Endothelial cell of umbilical vein (primary cell): ENCODE data around the gene MRPS6. TPM values are rescaled to one million over a fixed set of nuclear protein-coding genes. Genes with fewer than 3 reads are reported as not detected.

Source experiments
- BruUV-seq: library from RNA; stranded (reverse); fragments of 400-500 nt; replicated peaks from 2 replicates; lab custom pipeline; 2021; lab: Mats Ljungman, UMichigan
- CTCF ChIA-PET: fragments of 300-600, 350-600 bp; sonication (Branson Sonifier 250); formaldehyde crosslinking; loops from one replicate; lab custom pipeline; 2021; ENCODE audit warnings: antibody characterized with exemption, inconsistent platforms; lab: Charles Lee
- POLR2A ChIA-PET: fragments of 300-600, 350-600 bp; sonication (Branson Sonifier 250); formaldehyde crosslinking; loops from one replicate; lab custom pipeline; 2021; ENCODE audit warnings: antibody characterized with exemption, inconsistent platforms; lab: Charles Lee
- DNase-seq: peaks from one replicate; pipeline ENCODE4 v3.0.0-alpha.2; 2011; ENCODE audit warnings: low read depth, low spot score
- FAIRE-seq: peaks from 2 replicates; lab custom pipeline; 2011; peaks lifted over from hg19 to GRCh38; lab: Jason Lieb, UNC
- H2AFZ ChIP-seq: 2 replicates; pipeline ENCODE4 v1.6.0; 2012; ENCODE audit warnings: low read depth, low read length, control low read depth, inconsistent platforms
- H3K27ac ChIP-seq: 2 replicates; pipeline ENCODE4 v1.5.1; 2011; ENCODE audit warnings: low read depth, mild to moderate bottlenecking, control low read depth, low read length, moderate library complexity; ENCODE audit not compliant: insufficient read depth
- H3K27me3 ChIP-seq, 2 experiments: 2 replicates each; pipeline versions ENCODE4 v1.6.0 to v1.6.1; 2011; ENCODE audit warnings: low read length in 2 of 2, mixed read lengths in 1 of 2; ENCODE audit not compliant: control insufficient read depth in 2 of 2, insufficient read depth in 2 of 2
- H3K36me3 ChIP-seq, 2 experiments: 2 replicates in 1 of 2; 3 replicates in 1 of 2; pipeline ENCODE4 v1.5.1; 2011; ENCODE audit warnings: low read length in 2 of 2, mild to moderate bottlenecking in 1 of 2, moderate library complexity in 1 of 2; ENCODE audit not compliant: control insufficient read depth in 2 of 2, insufficient read depth in 2 of 2; ENCODE audit errors: extremely low read depth in 1 of 2
- H3K4me1 ChIP-seq: 3 replicates; pipeline ENCODE4 v1.5.1; 2011; ENCODE audit warnings: mild to moderate bottlenecking, low read length; ENCODE audit not compliant: control insufficient read depth, insufficient read depth; ENCODE audit errors: extremely low read depth
- H3K4me2 ChIP-seq: 2 replicates; pipeline ENCODE4 v1.6.1; 2011; ENCODE audit warnings: low read length, control low read depth, mixed read lengths; ENCODE audit not compliant: insufficient read depth
- H3K4me3 ChIP-seq, 3 experiments: fragments of 200-600 bp in 1 of 3; sonication (generic), shearing (Covaris generic) in 1 of 3; replicated peaks in 1 of 3; 2 replicates each; pipeline ENCODE4 v1.5.1; 2011 to 2016; ENCODE audit warnings: control low read depth in 3 of 3, low read length in 3 of 3, mild to moderate bottlenecking in 2 of 3, inconsistent platforms in 1 of 3, low read depth in 1 of 3, moderate library complexity in 1 of 3; ENCODE audit not compliant: insufficient read depth in 1 of 3
- H3K79me2 ChIP-seq: 2 replicates; pipeline ENCODE4 v1.6.0; 2012; ENCODE audit warnings: low read length, inconsistent platforms; ENCODE audit not compliant: control insufficient read depth, insufficient read depth
- H3K9ac ChIP-seq: replicated peaks from 2 replicates; pipeline ENCODE3; 2011; ENCODE audit warnings: low read length, control low read depth; ENCODE audit not compliant: insufficient read depth; ENCODE audit errors: extremely low read depth
- H3K9me1 ChIP-seq: replicated peaks from 3 replicates; pipeline ENCODE4 v1.6.0; 2011; ENCODE audit warnings: mild to moderate bottlenecking, low read length; ENCODE audit not compliant: control insufficient read depth, insufficient read depth; ENCODE audit errors: extremely low read depth
- H3K9me3 ChIP-seq: replicated peaks from 2 replicates; pipeline ENCODE4 v1.5.1; 2012; ENCODE audit warnings: low read length, inconsistent platforms; ENCODE audit not compliant: control insufficient read depth, insufficient read depth
- H4K20me1 ChIP-seq: replicated peaks from 2 replicates; pipeline ENCODE3; 2011; ENCODE audit warnings: mild to moderate bottlenecking, low read length; ENCODE audit not compliant: control insufficient read depth, insufficient read depth; ENCODE audit errors: extremely low read depth
- CTCF ChIP-seq, 2 donors: IDR thresholded peaks; 1 replicate in 1 of 2; 2 replicates in 1 of 2; pipeline ENCODE4 v1.5.1; 2011; ENCODE audit warnings: low read length in 2 of 2, mild to moderate bottlenecking in 2 of 2, moderate library complexity in 2 of 2, control low read depth in 1 of 2, inconsistent platforms in 1 of 2, low read depth in 1 of 2; ENCODE audit not compliant: insufficient read depth in 1 of 2; ENCODE audit errors: extremely low read depth in 1 of 2
- EZH2 ChIP-seq: IDR thresholded peaks from 2 replicates; pipeline ENCODE4 v1.6.1; 2012; ENCODE audit warnings: borderline replicate concordance, low read depth, mild to moderate bottlenecking, moderate library complexity, low read length, inconsistent platforms; ENCODE audit not compliant: severe bottlenecking
- FOS ChIP-seq: IDR thresholded peaks from 2 replicates; pipeline ENCODE4 v1.6.1; 2011; ENCODE audit warnings: mild to moderate bottlenecking, low read length, moderate library complexity, borderline replicate concordance; ENCODE audit not compliant: insufficient read depth
- GATA2 ChIP-seq: IDR thresholded peaks from 2 replicates; pipeline ENCODE4 v1.7.0; 2011; ENCODE audit warnings: low read depth, mild to moderate bottlenecking, moderate library complexity, mixed read lengths, low read length; ENCODE audit not compliant: insufficient read length, insufficient read depth
- JUN ChIP-seq: IDR thresholded peaks from 2 replicates; pipeline ENCODE4 v1.6.1; 2011; ENCODE audit warnings: borderline replicate concordance, low read depth; ENCODE audit not compliant: insufficient read length, insufficient read depth
- MAX ChIP-seq: IDR thresholded peaks from 2 replicates; pipeline ENCODE4 v1.6.1; 2011; ENCODE audit not compliant: insufficient read depth, insufficient read length
- MYC ChIP-seq: IDR thresholded peaks from one replicate; pipeline ENCODE4 v1.6.1; 2011; ENCODE audit warnings: mild to moderate bottlenecking, low read depth, low read length
- POLR2A ChIP-seq: IDR thresholded peaks from 2 replicates; pipeline ENCODE4 v1.6.1; 2012; ENCODE audit warnings: low read depth, mild to moderate bottlenecking, control low read depth, low read length
- POLR2AphosphoS5 ChIP-seq: IDR thresholded peaks from 2 replicates; pipeline ENCODE4 v1.6.1; 2012; ENCODE audit warnings: low read depth, mild to moderate bottlenecking, control low read depth, low read length, moderate library complexity; ENCODE audit not compliant: insufficient read depth
- dilution Hi-C: fragments of 300-500 bp; cut with MboI; formaldehyde crosslinking; loops from one replicate; pipeline ENCODE4 v1.15.0; 2019; ENCODE audit warnings: low sequenced_read_pairs; ENCODE audit not compliant: extremely low pct_ligation_motif_present
- intact Hi-C: fragments of 100-400 bp; cut with micrococcal nuclease; formaldehyde crosslinking; loops from one replicate; pipeline ENCODE4 v1.10.0; 2022
- polyA plus RNA-seq, 4 experiments: library from polyadenylated mRNA; depleted of rRNA in 3 of 4; stranded (reverse) in 3 of 4; unstranded in 1 of 4; fragments of >200 nt; gene quantifications; 2 replicates each; pipeline versions ENCODE4 v1.2.1 to v1.2.3, GENCODE V29; 2011 to 2012; ENCODE audit warnings: missing spikeins in 1 of 4
- total RNA-seq: library from RNA; stranded (reverse); gene quantifications from 2 replicates; pipeline ENCODE4 v1.2.3, GENCODE V29; 2021

MRPS6 gene
- total and polyA plus RNA-seq, 2 donors (not counting 3 experiments of a cell fraction or from before 2014, with no cell fraction given), result 19.8 to 37.2 TPM

- DNase-seq (no peak), FAIRE-seq (no peak)
- intact Hi-C loops (no loop called here), dilution Hi-C loops (no loop called here)
- BruUV-seq, result no TSS peak
- no peak for TF ChIP-seq POLR2AphosphoS5
- no peak for TF ChIP-seq GATA2
- no peak for TF ChIP-seq CTCF (IDR thresholded peaks at IDR 0.05; ENCODE audit: extremely low read depth in 1 of 2, insufficient read depth in 1 of 2, low read depth in 1 of 2, low read length in 2 of 2)
- no peak for TF ChIP-seq MAX
- TF ChIP-seq FOS, result no peak
- no peak for TF ChIP-seq MYC
- TF ChIP-seq JUN, result no peak
- TF ChIP-seq EZH2, result no peak
- no peak for TF ChIP-seq POLR2A
- Histone ChIP-seq H2AFZ (no peak overlapping the region), H3K9ac (no peak overlapping the region), H3K4me1 (peaks cover 4% of the 10 kb centered on the region), H3K27ac (no peak overlapping the region), H3K9me1 (no peaks in the 10 kb centered on the region), H3K9me3 (no peaks in the 10 kb centered on the region), H3K36me3 (no peaks in the 10 kb centered on the region), H3K4me3 (no peak overlapping the region), H3K79me2 (no peaks in the 10 kb centered on the region), H3K4me2 (no peak overlapping the region), H4K20me1 (no peaks in the 10 kb centered on the region), H3K27me3 (no peaks in the 10 kb centered on the region)
- POLR2A ChIA-PET, result no interaction called here
- CTCF ChIA-PET, result no interaction called here
These were observed 74.5 kb downstream of the MRPS6 start for GRCh38 chr21:34147792-34148418.
